ENCODE data around the gene SLC4A1AP. TPM values are rescaled to one million over a fixed set of nuclear protein-coding genes. Genes with fewer than 3 reads are reported as not detected.

Gene SLC4A1AP
- total and polyA plus RNA-seq, 9 of the 15 experiments (the other 6 are each of a cell fraction or from before 2014, with no cell fraction given): 8.1 to 40.5 (median 35.3) TPM

GRCh38 chr2:27628767-27629709 is 34.7 kb upstream of the SLC4A1AP start, which contains the start of the genes CCDC121 and GPN1 (continued):
- no peak for TF ChIP-seq ATF4 (CRISPR knock-in tag; IDR thresholded peaks at IDR 0.05)
- TF ChIP-seq ZNF561 (CRISPR knock-in tag; conservative IDR thresholded peaks at IDR 0.05): no peak
- no peak for TF ChIP-seq SREBF1 (IDR thresholded peaks at IDR 0.05; ENCODE audit: borderline replicate concordance, low read depth, low read length)
- TF ChIP-seq JUNB (CRISPR knock-in tag; conservative IDR thresholded peaks at IDR 0.05): no peak
- TF ChIP-seq ZFX (CRISPR knock-in tag; IDR thresholded peaks at IDR 0.05): peak; percentile 63
- peak; percentile 49; the same call in 1 of the 2 replicates for TF ChIP-seq ERF (CRISPR knock-in tag; IDR thresholded peaks at IDR 0.05)
- TF ChIP-seq SMARCB1 (IDR thresholded peaks at IDR 0.05; ENCODE audit: insufficient read length, low read depth): no peak
- no peak for TF ChIP-seq MLLT1 (IDR thresholded peaks at IDR 0.05)
- no peak for TF ChIP-seq NR4A1 (CRISPR knock-in tag; IDR thresholded peaks at IDR 0.05)
- 0 out of 2 replicates have a peak, but pooled peaks have one; percentile 38 for TF ChIP-seq NR4A1 (tag; IDR thresholded peaks at IDR 0.05)
- TF ChIP-seq SETDB1 (IDR thresholded peaks at IDR 0.05; ENCODE audit: low read length): no peak
- TF ChIP-seq WHSC1 (IDR thresholded peaks at IDR 0.05; ENCODE audit: low read length): no peak
- TF ChIP-seq SRSF7 (optimal IDR thresholded peaks at IDR 0.05; ENCODE audit: low read depth, low read length): no peak
- TF ChIP-seq CSDE1 (IDR thresholded peaks at IDR 0.05): peak in 1 of 2 experiments; percentile 83; a peak in 2 of 4 replicates
- TF ChIP-seq ZNF436 (CRISPR knock-in tag; IDR thresholded peaks at IDR 0.05): no peak
- no peak for TF ChIP-seq RHOXF2B (CRISPR knock-in tag; conservative IDR thresholded peaks at IDR 0.05)
- TF ChIP-seq TSC22D4 (tag; IDR thresholded peaks at IDR 0.05): no peak
- no peak for TF ChIP-seq ZNF217 (CRISPR knock-in tag; IDR thresholded peaks at IDR 0.05)
- no peak for TF ChIP-seq HOMEZ (CRISPR knock-in tag; IDR thresholded peaks at IDR 0.05)
- no peak for TF ChIP-seq SMAD3 (CRISPR knock-in tag; conservative IDR thresholded peaks at IDR 0.05)
- TF ChIP-seq XRCC4 (IDR thresholded peaks at IDR 0.05; ENCODE audit: extremely low read depth, insufficient read depth, insufficient read length): no peak
- TF ChIP-seq E2F5 (CRISPR knock-in tag; IDR thresholded peaks at IDR 0.05): no peak
- no peak for TF ChIP-seq XRCC3 (IDR thresholded peaks at IDR 0.05)
- no peak for TF ChIP-seq HDGF (IDR thresholded peaks at IDR 0.05)
- no peak for TF ChIP-seq SNAPC5 (CRISPR knock-in tag; IDR thresholded peaks at IDR 0.05)
- no peak for TF ChIP-seq ZNF780A (CRISPR knock-in tag; IDR thresholded peaks at IDR 0.05)
